Measurements from ENCODE around the gene FRRS1L. TPM values are rescaled to one million over a fixed set of nuclear protein-coding genes. Genes with fewer than 3 reads are reported as not detected.

FRRS1L gene
- total RNA-seq, 1 experiment from 2014 or later, result not detected

- Histone ChIP-seq H3F3A (ENCODE audit: insufficient read depth, low read depth) (peaks cover 26% of the 10 kb centered on the region; the same call in 1 of the 2 replicates), H3K9me3 (ENCODE audit: insufficient read depth, low read depth) (no peaks in the 10 kb centered on the region), H3K9me2 (ENCODE audit: insufficient read depth) (no peaks in the 10 kb centered on the region), H3K4me2 (peak overlapping the region; percentile 38; the same call in 1 of the 2 replicates), H3K4me3 (0 out of 2 replicates have a peak overlapping the region, but pooled peaks have one; percentile 0), H4K20me1 (ENCODE audit: insufficient read depth) (no peaks in the 10 kb centered on the region), H3K27ac (peak overlapping the region; percentile 82), H3K27me3 (ENCODE audit: insufficient read depth, low read depth) (no peaks in the 10 kb centered on the region), H3K36me3 (ENCODE audit: low read depth) (peaks cover 61% of the 10 kb centered on the region), H3K4me1 (replicated peaks; ENCODE audit: insufficient read depth) (peaks cover 23% of the 10 kb centered on the region), H3K79me2 (ENCODE audit: low read depth) (peaks cover 64% of the 10 kb centered on the region), H2AFZ (no peak overlapping the region)
- POLR2A ChIA-PET (ENCODE audit: unreplicated experiment), result no interaction called here
- BruUV-seq (replicated peaks), result no TSS peak
- CTCF ChIA-PET, result no interaction called here
- DNase-seq, result peak in 1 of 2 experiments; percentile 75
- intact Hi-C loops (cut with micrococcal nuclease; ENCODE audit: unreplicated experiment), result no loop called here
- TF ChIP-seq CTCF (conservative IDR thresholded peaks at IDR 0.05), result no peak
- TF ChIP-seq EZH2 (IDR thresholded peaks at IDR 0.05; ENCODE audit: low read depth), result no peak
Measured at GRCh38 chr9:109085510-109085909, 81.5 kb downstream of the FRRS1L start.

GRCh38 chr9:109083813-109084405 lies 83.1 kb downstream of the FRRS1L start:
- Histone ChIP-seq H3K36me3 (ENCODE audit: low read depth) (peaks cover 64% of the 10 kb centered on the region), H3K4me2 (no peak overlapping the region), H3K9me2 (ENCODE audit: insufficient read depth) (no peaks in the 10 kb centered on the region), H3F3A (ENCODE audit: insufficient read depth, low read depth) (peaks cover 31% of the 10 kb centered on the region; the same call in 1 of the 2 replicates), H3K4me1 (replicated peaks; ENCODE audit: insufficient read depth) (peaks cover 23% of the 10 kb centered on the region), H3K27me3 (ENCODE audit: insufficient read depth, low read depth) (no peaks in the 10 kb centered on the region), H3K9me3 (ENCODE audit: insufficient read depth, low read depth) (no peaks in the 10 kb centered on the region), H3K27ac (no peak overlapping the region), H2AFZ (no peak overlapping the region), H3K79me2 (ENCODE audit: low read depth) (peaks cover 57% of the 10 kb centered on the region), H4K20me1 (ENCODE audit: insufficient read depth) (no peaks in the 10 kb centered on the region), H3K4me3 (no peak overlapping the region)
- POLR2A ChIA-PET (ENCODE audit: unreplicated experiment), result no interaction called here
- intact Hi-C loops (cut with micrococcal nuclease; ENCODE audit: unreplicated experiment), result no loop called here
- no peak for TF ChIP-seq EZH2 (IDR thresholded peaks at IDR 0.05; ENCODE audit: low read depth)
- no peak for TF ChIP-seq CTCF (conservative IDR thresholded peaks at IDR 0.05)
- CTCF ChIA-PET, result interaction anchor here (0.7 kb wide), 1 partner anchor 16 kb away, joined by 4 read pairs; no protein-coding TSS in a partner anchor
- no TSS peak for BruUV-seq (replicated peaks)
- no peak for DNase-seq

- Histone ChIP-seq H3K4me1 (replicated peaks; ENCODE audit: insufficient read depth) (peaks cover 23% of the 10 kb centered on the region), H3K9me3 (ENCODE audit: insufficient read depth, low read depth) (no peaks in the 10 kb centered on the region), H3F3A (ENCODE audit: insufficient read depth, low read depth) (peaks cover 31% of the 10 kb centered on the region; the same call in 1 of the 2 replicates), H3K9me2 (ENCODE audit: insufficient read depth) (no peaks in the 10 kb centered on the region), H4K20me1 (ENCODE audit: insufficient read depth) (no peaks in the 10 kb centered on the region), H3K4me3 (no peak overlapping the region), H3K27ac (no peak overlapping the region), H2AFZ (no peak overlapping the region), H3K36me3 (ENCODE audit: low read depth) (peaks cover 69% of the 10 kb centered on the region), H3K27me3 (ENCODE audit: insufficient read depth, low read depth) (no peaks in the 10 kb centered on the region), H3K4me2 (no peak overlapping the region), H3K79me2 (ENCODE audit: low read depth) (peaks cover 54% of the 10 kb centered on the region)
- ChIA-PET POLR2A (ENCODE audit: unreplicated experiment) (interaction anchor here (0.8 kb wide), 1 partner anchor 478 kb away, joined by 13 read pairs; no protein-coding TSS in a partner anchor), CTCF (interaction anchor here (0.7 kb wide), 2 partner anchors 15 to 415 kb away, joined by 4 read pairs; no protein-coding TSS in a partner anchor)
- intact Hi-C loops (cut with micrococcal nuclease; ENCODE audit: unreplicated experiment), result no loop called here
- TF ChIP-seq CTCF (conservative IDR thresholded peaks at IDR 0.05) (no peak), EZH2 (IDR thresholded peaks at IDR 0.05; ENCODE audit: low read depth) (no peak)
- no TSS peak for BruUV-seq (replicated peaks)
- no peak for DNase-seq
Measured at GRCh38 chr9:109083141-109083540, 83.9 kb downstream of the FRRS1L start.

Measured in PC-9 (cell line).